Keratinocyte (primary cell): ENCODE data around the gene NME7. TPM values are rescaled to one million over a fixed set of nuclear protein-coding genes. Genes with fewer than 3 reads are reported as not detected.
A peak's percentile ranks its signal among the peaks of the same experiment; 100 is the strongest.

Source experiments
- DNase-seq: peaks from one replicate; pipeline ENCODE4 v3.0.0-alpha.2; 2011; ENCODE audit warnings: low read depth, missing footprints, low spot score
- FAIRE-seq: peaks from 2 replicates; lab custom pipeline; 2011; peaks lifted over from hg19 to GRCh38; lab: Jason Lieb, UNC
- H2AFZ ChIP-seq: 2 replicates; pipeline ENCODE4 v1.6.0; 2012; ENCODE audit warnings: low read length, control low read depth, inconsistent platforms; ENCODE audit not compliant: control insufficient read depth
- H3K27ac ChIP-seq: 2 replicates; pipeline ENCODE4 v1.5.1; 2011; ENCODE audit warnings: low read length; ENCODE audit not compliant: control insufficient read depth, insufficient read depth
- H3K27me3 ChIP-seq: 3 replicates; pipeline ENCODE4 v1.6.0; 2011; ENCODE audit warnings: low read length; ENCODE audit not compliant: control insufficient read depth, insufficient read depth; ENCODE audit errors: extremely low read depth
- H3K36me3 ChIP-seq, 2 experiments: 2 replicates in 1 of 2; 3 replicates in 1 of 2; pipeline ENCODE4 v1.5.1; 2011; ENCODE audit warnings: low read length in 2 of 2, mild to moderate bottlenecking in 1 of 2; ENCODE audit not compliant: control insufficient read depth in 2 of 2, insufficient read depth in 2 of 2; ENCODE audit errors: extremely low read depth in 1 of 2
- H3K4me1 ChIP-seq: 3 replicates; pipeline ENCODE4 v1.5.1; 2011; ENCODE audit warnings: low read length; ENCODE audit not compliant: control insufficient read depth, insufficient read depth; ENCODE audit errors: extremely low read depth
- H3K4me2 ChIP-seq: 3 replicates; pipeline ENCODE4 v1.6.0; 2011; ENCODE audit warnings: low read depth, low read length; ENCODE audit not compliant: control insufficient read depth, insufficient read depth; ENCODE audit errors: extremely low read depth
- H3K4me3 ChIP-seq, 3 experiments: fragments of 200-600 bp in 1 of 3; sonication (generic) in 1 of 3; 2 replicates in 2 of 3; 3 replicates in 1 of 3; pipeline ENCODE4 v1.5.1; 2011 to 2016; ENCODE audit warnings: low read length in 3 of 3, mild to moderate bottlenecking in 3 of 3, control low read depth in 2 of 3, inconsistent platforms in 1 of 3, low read depth in 1 of 3, mixed read lengths in 1 of 3, mixed run types in 1 of 3, moderate library complexity in 1 of 3; ENCODE audit not compliant: control insufficient read depth in 2 of 3, insufficient read depth in 2 of 3; ENCODE audit errors: extremely low read depth in 1 of 3
- H3K79me2 ChIP-seq: 2 replicates; pipeline ENCODE4 v1.6.0; 2012; ENCODE audit warnings: low read length; ENCODE audit not compliant: control insufficient read depth, insufficient read depth
- H3K9ac ChIP-seq: 3 replicates; pipeline ENCODE4 v1.6.0; 2011; ENCODE audit warnings: low read length; ENCODE audit not compliant: control insufficient read depth, insufficient read depth; ENCODE audit errors: extremely low read depth
- H3K9me1 ChIP-seq: 3 replicates; pipeline ENCODE4 v1.6.0; 2011; ENCODE audit warnings: low read length; ENCODE audit not compliant: control insufficient read depth, insufficient read depth; ENCODE audit errors: extremely low read depth
- H3K9me3 ChIP-seq: 2 replicates; pipeline ENCODE4 v1.5.1; 2012; ENCODE audit warnings: low read depth, low read length; ENCODE audit not compliant: control insufficient read depth
- H4K20me1 ChIP-seq: 3 replicates; pipeline ENCODE4 v1.6.0; 2011; ENCODE audit warnings: low read length; ENCODE audit not compliant: control insufficient read depth, insufficient read depth; ENCODE audit errors: extremely low read depth
- EZH2 ChIP-seq: IDR thresholded peaks from one replicate; pipeline ENCODE4 v1.6.1; 2012; ENCODE audit warnings: inconsistent platforms, mild to moderate bottlenecking, low read length, moderate library complexity
- dilution Hi-C: fragments of 300-500 bp; cut with MboI; formaldehyde crosslinking; loops from one replicate; pipeline ENCODE4 v1.7.0; 2020; ENCODE audit warnings: low sequenced_read_pairs; ENCODE audit not compliant: extremely low pct_ligation_motif_present
- polyA plus RNA-seq, 5 experiments: library from polyadenylated mRNA; depleted of rRNA in 3 of 5; stranded (reverse) in 3 of 5; stranded (forward) in 1 of 5; unstranded in 1 of 5; fragments of >200 nt; gene quantifications; 1 replicate in 1 of 5; 2 replicates in 3 of 5; 3 replicates in 1 of 5; pipeline versions ENCODE4 v1.2.1 to v1.2.3, GENCODE V29; 2011 to 2012; ENCODE audit warnings: missing spikeins in 2 of 5, low read depth in 1 of 5, low replicate concordance in 1 of 5
- TF ChIP-seq, protein P1 (sequence below), 3 experiments: IDR thresholded peaks in 1 of 3; conservative IDR thresholded peaks in 1 of 3; optimal IDR thresholded peaks in 1 of 3; 2 replicates in 2 of 3; 3 replicates in 1 of 3; pipeline versions ENCODE3 to v1.5.1; 2011; ENCODE audit warnings: low read length in 3 of 3, mild to moderate bottlenecking in 3 of 3, moderate library complexity in 2 of 3, control low read depth in 1 of 3, inconsistent platforms in 1 of 3; ENCODE audit not compliant: insufficient read depth in 2 of 3; ENCODE audit errors: extremely low read depth in 1 of 3

NME7 gene
- polyA plus RNA-seq, 1 donor (not counting 4 experiments of a cell fraction or from before 2014, with no cell fraction given): 52.9 TPM

DNA sequence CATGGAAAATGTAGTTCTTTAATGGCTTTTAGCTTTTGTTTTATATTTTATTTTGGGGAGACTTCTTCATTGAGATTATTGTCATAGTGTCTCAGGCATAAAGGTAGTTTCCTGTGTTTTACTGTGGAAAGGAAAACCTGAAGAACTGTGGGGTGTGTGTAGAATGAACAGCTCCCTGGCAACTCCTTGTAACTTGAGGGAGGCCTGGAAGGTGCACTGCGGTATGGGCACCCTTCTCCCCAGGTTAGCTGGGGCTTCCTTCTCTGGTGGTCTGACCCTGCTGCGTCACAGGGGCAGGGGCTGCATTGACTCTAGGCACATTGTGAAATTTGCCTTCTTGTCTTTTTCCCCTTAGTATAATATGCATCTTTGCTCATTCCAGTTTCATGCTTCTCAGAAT lies 259.4 kb downstream of the NME7 start:
- Histone ChIP-seq H3K9me3 (no peaks in the 10 kb centered on the region), H3K79me2 (peaks cover 52% of the 10 kb centered on the region), H3K4me3 (peak overlapping the region; percentile 22 to 73 (median 70)), H3K27me3 (peaks cover 26% of the 10 kb centered on the region), H3K36me3 (peaks cover 0 to 4% of the 10 kb centered on the region in 2 experiments), H2AFZ (no peak overlapping the region), H3K4me1 (peaks cover 46% of the 10 kb centered on the region), H3K4me2 (peak overlapping the region; percentile 96), H3K9ac (peak overlapping the region; percentile 82), H3K9me1 (no peaks in the 10 kb centered on the region), H3K27ac (peak overlapping the region; percentile 73), H4K20me1 (no peaks in the 10 kb centered on the region)
- FAIRE-seq (no peak), DNase-seq (no peak)
- dilution Hi-C loops: no loop called here
- TF ChIP-seq, protein P1, sequence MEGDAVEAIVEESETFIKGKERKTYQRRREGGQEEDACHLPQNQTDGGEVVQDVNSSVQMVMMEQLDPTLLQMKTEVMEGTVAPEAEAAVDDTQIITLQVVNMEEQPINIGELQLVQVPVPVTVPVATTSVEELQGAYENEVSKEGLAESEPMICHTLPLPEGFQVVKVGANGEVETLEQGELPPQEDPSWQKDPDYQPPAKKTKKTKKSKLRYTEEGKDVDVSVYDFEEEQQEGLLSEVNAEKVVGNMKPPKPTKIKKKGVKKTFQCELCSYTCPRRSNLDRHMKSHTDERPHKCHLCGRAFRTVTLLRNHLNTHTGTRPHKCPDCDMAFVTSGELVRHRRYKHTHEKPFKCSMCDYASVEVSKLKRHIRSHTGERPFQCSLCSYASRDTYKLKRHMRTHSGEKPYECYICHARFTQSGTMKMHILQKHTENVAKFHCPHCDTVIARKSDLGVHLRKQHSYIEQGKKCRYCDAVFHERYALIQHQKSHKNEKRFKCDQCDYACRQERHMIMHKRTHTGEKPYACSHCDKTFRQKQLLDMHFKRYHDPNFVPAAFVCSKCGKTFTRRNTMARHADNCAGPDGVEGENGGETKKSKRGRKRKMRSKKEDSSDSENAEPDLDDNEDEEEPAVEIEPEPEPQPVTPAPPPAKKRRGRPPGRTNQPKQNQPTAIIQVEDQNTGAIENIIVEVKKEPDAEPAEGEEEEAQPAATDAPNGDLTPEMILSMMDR (optimal IDR thresholded peaks at IDR 0.05 in 1 of 3, IDR thresholded peaks at IDR 0.05 in 1 of 3, conservative IDR thresholded peaks at IDR 0.05 in 1 of 3; ENCODE audit: extremely low read depth in 1 of 3, insufficient read depth in 2 of 3, low read length in 3 of 3): no peak
- TF ChIP-seq EZH2: no peak

DNA sequence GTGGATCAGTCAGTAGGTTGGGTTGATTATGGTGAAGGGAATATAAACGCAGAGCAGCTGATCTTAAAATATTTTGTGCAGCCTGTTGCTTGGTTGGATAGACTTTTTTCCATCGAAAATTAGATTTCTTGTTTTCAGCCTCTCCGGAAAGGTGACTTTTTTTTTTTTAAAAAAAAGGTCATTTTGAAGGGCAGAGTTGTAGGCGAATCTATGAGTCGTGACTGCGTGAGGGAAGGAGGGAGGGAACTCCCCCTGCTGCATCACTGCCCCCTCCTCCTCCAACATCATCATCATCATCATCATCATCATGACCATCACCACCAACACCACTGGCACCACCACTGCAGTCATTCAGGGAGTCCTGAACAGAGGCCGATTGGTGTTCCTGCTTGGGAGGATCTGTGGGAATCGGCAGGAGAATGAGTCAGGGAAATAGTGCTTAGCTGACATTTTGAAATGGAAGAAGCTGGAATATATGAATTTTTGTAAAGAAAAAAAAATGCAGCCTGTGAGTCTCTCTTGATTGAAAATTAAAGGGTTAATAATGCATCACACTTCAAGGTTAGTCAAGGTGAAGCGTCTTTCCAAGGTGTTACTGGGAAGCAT lies 259.9 kb downstream of the NME7 start:
- peaks cover 30% of the 10 kb centered on the region for H3K27me3 ChIP-seq
- H3K36me3 ChIP-seq: peaks cover 0 to 4% of the 10 kb centered on the region in 2 experiments
- DNase-seq (no peak), FAIRE-seq (no peak)
- H3K4me1 ChIP-seq: peaks cover 48% of the 10 kb centered on the region
- H3K9me1 ChIP-seq: no peaks in the 10 kb centered on the region
- H3K9me3 ChIP-seq: no peaks in the 10 kb centered on the region
- TF ChIP-seq, protein P1 (optimal IDR thresholded peaks at IDR 0.05 in 1 of 3, IDR thresholded peaks at IDR 0.05 in 1 of 3, conservative IDR thresholded peaks at IDR 0.05 in 1 of 3; ENCODE audit: extremely low read depth in 1 of 3, insufficient read depth in 2 of 3, low read length in 3 of 3): no peak
- TF ChIP-seq EZH2: no peak
- peaks cover 52% of the 10 kb centered on the region for H3K79me2 ChIP-seq
- H3K4me3 ChIP-seq: peak overlapping the region; percentile 70 to 74 (median 73)
- H2AFZ ChIP-seq: no peak overlapping the region
- H3K9ac ChIP-seq: peak overlapping the region; percentile 82
- H3K4me2 ChIP-seq: peak overlapping the region; percentile 96
- peak overlapping the region; percentile 73 for H3K27ac ChIP-seq
- dilution Hi-C loops: no loop called here
- no peaks in the 10 kb centered on the region for H4K20me1 ChIP-seq
